Measurements from ENCODE around the gene ADAM17. TPM values are rescaled to one million over a fixed set of nuclear protein-coding genes. Genes with fewer than 3 reads are reported as not detected.
A peak's percentile ranks its signal among the peaks of the same experiment; 100 is the strongest.
"Not testable (repeated sequence)": the region's sequence is repeated elsewhere in the genome, so short reads cannot be mapped to it uniquely, and the experiment has no call there.

Gene ADAM17
- polyA plus RNA-seq, 3 donors from 2014 or later, result 6.3 to 14.9 (median 8.0) TPM

DNA sequence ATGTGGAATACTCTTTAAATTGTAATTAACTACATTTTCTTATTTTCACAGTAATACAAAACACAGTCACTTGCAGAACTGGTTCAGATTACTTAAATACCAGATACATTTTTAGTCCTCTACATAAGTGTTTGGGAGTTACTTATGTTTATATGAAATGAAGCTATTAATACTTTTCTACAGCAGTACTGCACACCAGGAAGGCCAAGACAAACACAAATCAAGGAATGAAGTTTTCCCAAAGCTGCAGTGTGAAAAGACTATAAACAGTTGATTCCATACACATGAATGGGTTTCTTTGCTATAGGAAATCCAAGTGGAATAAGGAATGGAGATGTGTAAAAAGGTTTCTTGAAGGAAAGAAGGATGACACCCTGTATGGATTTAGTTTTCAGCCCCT lies 29.3 kb upstream of the ADAM17 start:
- not testable (repeated sequence) for H3K9me3 Mint-ChIP-seq; H3K27me3 Mint-ChIP-seq (ENCODE audit: low read depth in 3 of 3); DNase-seq; H3K4me3 Mint-ChIP-seq
- Mint-ChIP-seq H3K27ac (peak overlapping the region in 1 of 6 donors; percentile 17), H3K4me1 (peaks cover 0 to 33% of the 10 kb centered on the region in 2 donors), H3K36me3 (peaks cover 11 to 27% (median 13%) of the 10 kb centered on the region in 3 donors)

DNA sequence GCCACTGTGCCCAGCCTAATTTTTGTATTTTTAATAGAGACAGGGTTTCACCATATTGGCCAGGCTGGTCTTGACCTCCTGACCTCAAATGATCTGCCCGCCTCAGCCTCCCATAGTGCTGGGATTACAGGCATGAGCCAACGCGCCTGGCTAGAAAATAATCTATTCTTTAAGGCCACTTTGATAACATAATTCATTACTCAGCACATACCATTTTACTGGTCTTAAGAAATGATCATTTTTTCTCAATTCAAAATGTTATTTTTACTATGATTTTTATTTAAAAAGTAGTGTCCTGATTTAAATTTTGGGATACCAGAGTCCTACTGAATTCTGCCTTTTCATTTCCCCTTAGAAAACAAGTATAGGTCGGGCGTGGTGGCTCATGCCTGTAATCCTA lies 27.0 kb upstream of the ADAM17 start:
- Mint-ChIP-seq H3K4me3 (no peak overlapping the region), H3K27ac (no peak overlapping the region), H3K9me3 (no peaks in the 10 kb centered on the region), H3K27me3 (ENCODE audit: low read depth in 3 of 3) (peaks cover 0 to 2% (median 2%) of the 10 kb centered on the region in 3 donors), H3K36me3 (peaks cover 7 to 20% (median 11%) of the 10 kb centered on the region in 3 donors), H3K4me1 (peaks cover 0 to 26% of the 10 kb centered on the region in 2 donors)
- no peak for DNase-seq

GRCh38 chr2:9578467-9579235 lies 23.0 kb upstream of the ADAM17 start:
- Mint-ChIP-seq H3K27ac (peak overlapping the region in 2 of 6 donors; percentile 30 to 32), H3K9me3 (no peaks in the 10 kb centered on the region), H3K4me1 (no peaks in the 10 kb centered on the region), H3K36me3 (peaks cover 3 to 7% (median 4%) of the 10 kb centered on the region in 3 donors), H3K4me3 (no peak overlapping the region), H3K27me3 (ENCODE audit: low read depth in 3 of 3) (peaks cover 0 to 7% (median 2%) of the 10 kb centered on the region in 3 donors)
- no peak for DNase-seq

DNA sequence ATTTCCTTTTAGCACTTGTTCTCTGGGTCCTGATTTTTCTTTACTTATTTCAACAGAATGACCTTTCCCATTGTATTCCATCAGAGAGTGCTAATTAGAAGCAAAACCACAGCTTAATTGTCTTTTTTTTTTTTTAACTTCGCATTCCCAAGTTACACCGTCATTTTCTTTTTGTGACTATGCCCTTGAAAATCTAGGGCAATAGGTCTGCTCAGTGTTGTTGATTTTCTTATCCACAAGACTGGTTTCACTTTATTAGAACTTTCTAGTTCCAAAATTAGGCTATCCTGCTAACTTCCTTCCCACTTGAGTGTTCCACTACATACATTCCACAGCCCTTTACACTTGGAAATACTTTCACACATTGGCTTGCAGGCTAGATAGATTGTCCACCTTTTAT lies 18.7 kb upstream of the ADAM17 start:
- no peaks in the 10 kb centered on the region for H3K36me3 Mint-ChIP-seq
- H3K27me3 Mint-ChIP-seq (ENCODE audit: low read depth in 3 of 3), result peaks cover 0 to 5% (median 1%) of the 10 kb centered on the region in 3 donors
- H3K4me1 Mint-ChIP-seq, result no peaks in the 10 kb centered on the region
- peak overlapping the region in 3 of 6 donors; percentile 6 to 59 (median 8) for H3K27ac Mint-ChIP-seq
- DNase-seq, result no peak
- H3K4me3 Mint-ChIP-seq, result no peak overlapping the region
- no peaks in the 10 kb centered on the region for H3K9me3 Mint-ChIP-seq

- H3K27ac Mint-ChIP-seq, result peak overlapping the region in 1 of 6 donors; percentile 8
- no peak for DNase-seq
- no peaks in the 10 kb centered on the region for H3K36me3 Mint-ChIP-seq
- H3K27me3 Mint-ChIP-seq (ENCODE audit: low read depth in 3 of 3), result peaks cover 0 to 5% (median 4%) of the 10 kb centered on the region in 3 donors
- H3K4me1 Mint-ChIP-seq, result no peaks in the 10 kb centered on the region
- no peak overlapping the region for H3K4me3 Mint-ChIP-seq
- H3K9me3 Mint-ChIP-seq, result no peaks in the 10 kb centered on the region
Observed at GRCh38 chr2:9573840-9574239, 18.2 kb upstream of the ADAM17 start.

GRCh38 chr2:9573013-9573720 lies 17.5 kb upstream of the ADAM17 start:
- H3K27me3 Mint-ChIP-seq (ENCODE audit: low read depth in 3 of 3), result peaks cover 0 to 5% (median 4%) of the 10 kb centered on the region in 3 donors
- no peaks in the 10 kb centered on the region for H3K36me3 Mint-ChIP-seq
- no peak for DNase-seq
- no peak overlapping the region for H3K27ac Mint-ChIP-seq
- H3K9me3 Mint-ChIP-seq, result no peaks in the 10 kb centered on the region
- no peak overlapping the region for H3K4me3 Mint-ChIP-seq
- no peaks in the 10 kb centered on the region for H3K4me1 Mint-ChIP-seq

DNA sequence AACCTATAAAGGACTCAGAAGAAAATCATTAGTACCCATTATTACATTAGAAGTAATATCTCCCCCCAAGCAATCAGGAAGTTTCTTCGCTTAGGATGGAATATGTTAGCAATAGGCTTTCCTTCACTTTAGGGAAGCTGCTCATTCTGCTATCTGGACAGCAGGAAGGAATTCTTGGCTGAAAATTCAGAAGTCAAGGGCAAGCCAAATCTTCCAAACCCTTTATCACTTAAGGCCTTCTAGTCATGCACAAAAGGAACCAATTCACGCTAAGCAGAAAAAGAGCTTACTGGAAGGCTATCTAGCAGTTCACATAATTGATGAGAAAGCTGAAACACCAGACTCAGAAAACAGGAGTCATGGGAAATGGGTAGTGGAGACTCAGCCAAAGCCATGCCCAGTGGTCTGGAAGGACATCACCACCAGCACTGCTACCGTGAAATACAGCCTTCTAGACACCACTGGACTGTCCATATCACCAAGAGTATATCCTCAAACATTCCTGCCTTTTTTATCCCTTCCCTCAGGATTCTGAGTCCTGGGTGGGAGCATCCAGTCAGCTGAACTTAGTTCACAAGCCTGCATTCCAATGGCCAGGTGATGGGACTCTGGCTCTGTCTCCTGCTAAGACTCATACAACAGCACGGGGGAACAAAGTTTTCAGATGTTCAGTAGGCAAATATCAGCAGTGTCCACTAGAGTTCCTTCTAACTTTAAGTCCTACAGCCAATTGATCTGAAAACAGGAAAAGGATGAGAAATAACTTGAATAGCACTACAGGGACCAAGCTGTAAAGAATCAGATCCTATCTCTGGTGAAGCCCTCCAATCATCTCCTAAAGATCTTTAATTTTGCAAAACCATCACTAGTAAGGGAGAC lies 14.8 kb upstream of the ADAM17 start:
- no peak overlapping the region for H3K4me3 Mint-ChIP-seq
- peaks cover 0 to 5% (median 4%) of the 10 kb centered on the region in 3 donors for H3K27me3 Mint-ChIP-seq (ENCODE audit: low read depth in 3 of 3)
- H3K36me3 Mint-ChIP-seq, result no peaks in the 10 kb centered on the region
- DNase-seq, result no peak
- H3K9me3 Mint-ChIP-seq, result no peaks in the 10 kb centered on the region
- H3K27ac Mint-ChIP-seq, result peak overlapping the region in 1 of 6 donors; percentile 7
- H3K4me1 Mint-ChIP-seq, result no peaks in the 10 kb centered on the region

GRCh38 chr2:9565436-9566153 lies 10.0 kb upstream of the ADAM17 start:
- no peak overlapping the region for H3K27ac Mint-ChIP-seq
- peaks cover 0 to 4% (median 0%) of the 10 kb centered on the region in 3 donors for H3K27me3 Mint-ChIP-seq (ENCODE audit: low read depth in 3 of 3)
- H3K9me3 Mint-ChIP-seq, result no peaks in the 10 kb centered on the region
- no peak for DNase-seq
- no peak overlapping the region for H3K4me3 Mint-ChIP-seq
- peaks cover 0 to 7% (median 3%) of the 10 kb centered on the region in 3 donors for H3K36me3 Mint-ChIP-seq
- no peaks in the 10 kb centered on the region for H3K4me1 Mint-ChIP-seq

GRCh38 chr2:9560628-9561027 lies 5.0 kb upstream of the ADAM17 start:
- peaks cover 0 to 5% (median 4%) of the 10 kb centered on the region in 3 donors for H3K27me3 Mint-ChIP-seq (ENCODE audit: low read depth in 3 of 3)
- no peaks in the 10 kb centered on the region for H3K9me3 Mint-ChIP-seq
- peaks cover 2 to 7% (median 3%) of the 10 kb centered on the region in 3 donors for H3K36me3 Mint-ChIP-seq
- H3K4me1 Mint-ChIP-seq, result peaks cover 11 to 22% of the 10 kb centered on the region in 2 donors
- H3K4me3 Mint-ChIP-seq, result no peak overlapping the region
- no peak overlapping the region for H3K27ac Mint-ChIP-seq
- DNase-seq, result no peak

GRCh38 chr2:9558948-9559381 lies 3.3 kb upstream of the ADAM17 start:
- peaks cover 27 to 38% of the 10 kb centered on the region in 2 donors for H3K4me1 Mint-ChIP-seq
- H3K4me3 Mint-ChIP-seq, result peak overlapping the region in 1 of 5 donors; percentile 15
- H3K36me3 Mint-ChIP-seq, result peaks cover 2 to 7% (median 3%) of the 10 kb centered on the region in 3 donors
- H3K27ac Mint-ChIP-seq, result peak overlapping the region; percentile 27 to 81 (median 62)
- DNase-seq, result no peak
- no peaks in the 10 kb centered on the region for H3K9me3 Mint-ChIP-seq
- H3K27me3 Mint-ChIP-seq (ENCODE audit: low read depth in 3 of 3), result peaks cover 4 to 15% (median 6%) of the 10 kb centered on the region in 3 donors

GRCh38 chr2:9556121-9556743 lies 602 bp upstream of the ADAM17 start:
- Mint-ChIP-seq H3K36me3 (peaks cover 0 to 2% (median 0%) of the 10 kb centered on the region in 3 donors), H3K9me3 (no peaks in the 10 kb centered on the region), H3K4me1 (peaks cover 49 to 60% of the 10 kb centered on the region in 2 donors), H3K4me3 (peak overlapping the region; percentile 95 to 98 (median 97)), H3K27me3 (ENCODE audit: low read depth in 3 of 3) (peaks cover 4 to 14% (median 6%) of the 10 kb centered on the region in 3 donors), H3K27ac (peak overlapping the region; percentile 95 to 99 (median 98))
- DNase-seq, result no peak

DNA sequence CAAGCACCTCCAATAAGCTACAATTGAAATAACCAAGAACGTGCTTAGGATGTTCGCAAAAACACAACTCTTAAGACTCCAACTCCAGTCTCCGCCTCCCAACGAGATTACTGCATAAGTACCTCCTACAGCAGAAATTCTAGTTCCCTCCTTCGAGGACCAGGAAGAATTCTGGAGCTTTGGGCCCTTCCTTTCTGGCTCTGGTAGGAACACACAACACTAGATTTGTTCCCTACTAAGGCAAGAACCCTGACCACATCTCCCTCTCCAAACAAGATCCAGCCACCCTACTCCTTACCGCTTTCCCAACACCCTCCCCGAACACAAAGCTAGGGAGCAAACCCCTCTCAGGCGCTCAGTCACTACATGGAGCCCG lies 721 bp downstream of the ADAM17 start:
- peaks cover 54 to 68% of the 10 kb centered on the region in 2 donors for H3K4me1 Mint-ChIP-seq
- no peaks in the 10 kb centered on the region for H3K9me3 Mint-ChIP-seq
- peaks cover 4 to 14% (median 6%) of the 10 kb centered on the region in 3 donors for H3K27me3 Mint-ChIP-seq (ENCODE audit: low read depth in 3 of 3)
- peak; percentile 19 to 24 (median 22) for DNase-seq
- H3K27ac Mint-ChIP-seq, result peak overlapping the region; percentile 92 to 99 (median 96)
- peaks cover 0 to 2% (median 0%) of the 10 kb centered on the region in 3 donors for H3K36me3 Mint-ChIP-seq
- H3K4me3 Mint-ChIP-seq, result peak overlapping the region; percentile 95 to 98 (median 97)

Measured in immature natural killer cell (primary cell).